PC-3 (cell line): ENCODE results near the gene POLDIP2.

Experiments
- CTCF ChIP-seq: fragments of 300-600 bp; sonication (generic); conservative IDR thresholded peaks from 2 replicates; pipeline ENCODE4 v1.5.1; 2017; ENCODE audit warnings: antibody characterized with exemption, low read depth, mild to moderate bottlenecking, low read length
- EZH2 ChIP-seq: fragments of 300-600 bp; sonication (generic); IDR thresholded peaks from one replicate; pipeline ENCODE4 v1.6.1; 2017; ENCODE audit warnings: antibody characterized with exemption, mild to moderate bottlenecking, low read length; ENCODE audit not compliant: unreplicated experiment

DNA sequence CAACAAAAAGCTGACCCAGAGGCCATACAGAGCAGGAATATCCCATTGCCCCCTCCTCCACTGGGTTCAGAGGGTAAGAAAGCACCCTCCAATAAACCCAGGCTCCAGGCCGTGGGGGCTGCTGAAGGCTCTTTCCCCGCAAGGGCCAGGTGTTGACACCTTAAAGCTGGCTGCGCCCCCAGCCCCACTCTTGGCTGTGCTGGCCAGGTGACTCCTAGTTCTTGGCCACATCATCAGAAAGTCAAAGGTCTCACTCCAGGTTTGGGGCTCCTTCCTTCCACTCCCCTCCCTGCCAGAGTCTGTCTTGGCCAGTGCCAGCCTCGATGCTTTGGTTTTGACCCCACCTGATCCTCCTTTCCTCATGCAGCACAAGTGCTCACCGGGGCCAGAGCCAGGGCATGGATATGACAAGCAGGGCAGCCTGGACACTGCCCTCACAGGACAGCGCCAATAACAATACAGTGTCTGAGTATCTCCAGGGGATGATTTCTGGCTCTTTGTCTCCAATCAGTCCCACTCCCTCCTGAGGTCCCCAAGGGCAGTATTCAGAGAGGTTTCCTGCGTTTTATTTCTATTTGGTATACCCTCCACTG, 40.5 kb upstream of the POLDIP2 start:
- TF ChIP-seq CTCF (no peak), EZH2 (no peak)
